HEK293 (cell line): ENCODE data around the gene CABLES2.

Experiments
- CTCF ChIA-PET: fragments of 350-600 bp; formaldehyde crosslinking; extraction: SDS; loops from one replicate; lab custom pipeline; 2021; ENCODE audit warnings: antibody characterized with exemption; lab: Yijun Ruan, JAX
- POLR2A ChIA-PET: fragments of 300-600 bp; formaldehyde crosslinking; extraction: SDS; loops from one replicate; lab custom pipeline; 2020; ENCODE audit warnings: antibody characterized with exemption, inconsistent platforms; lab: Yijun Ruan, JAX
- H3K27ac ChIP-seq: fragments of 200-500 bp; sonication (Bioruptor generic); 2 replicates; pipeline ENCODE4 v1.5.1; 2014; ENCODE audit warnings: low read depth, low read length, control low read depth, inconsistent platforms; ENCODE audit errors: extremely low read depth
- H3K36me3 ChIP-seq, 2 experiments: fragments of 200-500 bp in 1 of 2; sonication (Bioruptor generic) in 1 of 2; 1 replicate in 1 of 2; 2 replicates in 1 of 2; pipeline ENCODE4 v1.5.1; 2014 to 2017; ENCODE audit warnings: inconsistent platforms in 2 of 2, low read length in 2 of 2; ENCODE audit not compliant: control insufficient read depth in 2 of 2, insufficient read depth in 1 of 2
- H3K4me1 ChIP-seq: fragments of 200-500 bp; sonication (Bioruptor generic); 2 replicates; pipeline ENCODE4 v1.5.1; 2014; ENCODE audit warnings: mild to moderate bottlenecking, low read length, inconsistent platforms; ENCODE audit not compliant: control insufficient read depth, insufficient read depth
- H3K4me3 ChIP-seq: 2 replicates; pipeline ENCODE4 v1.5.1; 2011; ENCODE audit warnings: low read depth, mild to moderate bottlenecking, control low read depth, low read length, moderate library complexity
- H3K9me3 ChIP-seq: fragments of 200-500 bp; sonication (Bioruptor generic); 2 replicates; pipeline ENCODE4 v1.5.1; 2014; ENCODE audit warnings: low read depth, low read length, inconsistent platforms; ENCODE audit not compliant: control insufficient read depth, insufficient read depth
- ATF2 ChIP-seq: fragments of 450-650 bp; formaldehyde crosslinking; IDR thresholded peaks from 2 replicates; pipeline ENCODE4 v1.5.1; 2016; ENCODE audit warnings: missing biosample characterization, missing genetic modification characterization, low read depth
- BCL11B ChIP-seq: fragments of 450-650 bp; formaldehyde crosslinking; IDR thresholded peaks from 2 replicates; pipeline ENCODE4 v1.5.1; 2016; ENCODE audit warnings: low read depth, missing biosample characterization, missing genetic modification characterization
- GFI1B ChIP-seq: fragments of 450-650 bp; formaldehyde crosslinking; IDR thresholded peaks from 2 replicates; pipeline ENCODE4 v1.5.1; 2016; ENCODE audit warnings: missing biosample characterization, missing genetic modification characterization
- GLIS1 ChIP-seq: fragments of 450-650 bp; formaldehyde crosslinking; IDR thresholded peaks from 2 replicates; pipeline ENCODE4 v1.5.1; 2016; ENCODE audit warnings: missing biosample characterization, missing genetic modification characterization
- KLF1 ChIP-seq: fragments of 450-650 bp; formaldehyde crosslinking; IDR thresholded peaks from 2 replicates; pipeline ENCODE4 v1.5.1; 2016; ENCODE audit warnings: missing biosample characterization, missing genetic modification characterization
- KLF8 ChIP-seq: fragments of 450-650 bp; formaldehyde crosslinking; IDR thresholded peaks from 2 replicates; pipeline ENCODE4 v1.5.1; 2016; ENCODE audit warnings: missing biosample characterization, missing genetic modification characterization
- KLF9 ChIP-seq: fragments of 450-650 bp; formaldehyde crosslinking; IDR thresholded peaks from 2 replicates; pipeline ENCODE4 v1.5.1; 2016; ENCODE audit warnings: missing biosample characterization, missing genetic modification characterization, low read depth
- PRDM10 ChIP-seq: fragments of 450-650 bp; formaldehyde crosslinking; IDR thresholded peaks from 2 replicates; pipeline ENCODE4 v1.5.1; 2016; ENCODE audit warnings: missing biosample characterization, missing genetic modification characterization
- SP2 ChIP-seq: fragments of 450-650 bp; formaldehyde crosslinking; IDR thresholded peaks from 2 replicates; pipeline ENCODE4 v1.5.1; 2016; ENCODE audit warnings: missing biosample characterization, missing genetic modification characterization
- SP3 ChIP-seq: fragments of 450-650 bp; formaldehyde crosslinking; IDR thresholded peaks from 2 replicates; pipeline ENCODE4 v1.5.1; 2016; ENCODE audit warnings: missing biosample characterization, missing genetic modification characterization
- YY1 ChIP-seq: fragments of 450-650 bp; formaldehyde crosslinking; IDR thresholded peaks from 2 replicates; pipeline ENCODE4 v1.5.1; 2018; ENCODE audit warnings: missing biosample characterization, missing genetic modification characterization
- ZBTB20 ChIP-seq: fragments of 450-650 bp; formaldehyde crosslinking; IDR thresholded peaks from 2 replicates; pipeline ENCODE4 v1.5.1; 2016; ENCODE audit warnings: missing biosample characterization, missing genetic modification characterization
- ZFHX2 ChIP-seq: fragments of 450-650 bp; formaldehyde crosslinking; conservative IDR thresholded peaks from 2 replicates; pipeline ENCODE4 v1.5.1; 2016; ENCODE audit warnings: missing biosample characterization, missing genetic modification characterization
- ZNF121 ChIP-seq: fragments of 450-650 bp; formaldehyde crosslinking; IDR thresholded peaks from 2 replicates; pipeline ENCODE4 v1.5.1; 2016; ENCODE audit warnings: missing biosample characterization, missing genetic modification characterization
- ZNF2 ChIP-seq: fragments of 450-650 bp; formaldehyde crosslinking; IDR thresholded peaks from 2 replicates; pipeline ENCODE4 v1.5.1; 2016; ENCODE audit warnings: missing biosample characterization, missing genetic modification characterization
- ZNF248 ChIP-seq: fragments of 450-650 bp; formaldehyde crosslinking; IDR thresholded peaks from 2 replicates; pipeline ENCODE4 v1.5.1; 2017; ENCODE audit warnings: missing biosample characterization, missing genetic modification characterization
- ZNF335 ChIP-seq: fragments of 450-650 bp; formaldehyde crosslinking; conservative IDR thresholded peaks from 2 replicates; pipeline ENCODE4 v1.5.1; 2016; ENCODE audit warnings: missing biosample characterization, missing genetic modification characterization
- ZNF449 ChIP-seq: fragments of 450-650 bp; formaldehyde crosslinking; IDR thresholded peaks from 2 replicates; pipeline ENCODE4 v1.5.1; 2017; ENCODE audit warnings: missing biosample characterization, mild to moderate bottlenecking, missing genetic modification characterization, moderate library complexity
- ZNF48 ChIP-seq: fragments of 450-650 bp; formaldehyde crosslinking; IDR thresholded peaks from 2 replicates; pipeline ENCODE4 v1.5.1; 2016; ENCODE audit warnings: missing biosample characterization, missing genetic modification characterization
- ZNF561 ChIP-seq: fragments of 450-650 bp; IDR thresholded peaks from 2 replicates; pipeline ENCODE4 v1.5.1; 2018; ENCODE audit warnings: missing biosample characterization, missing genetic modification characterization, borderline replicate concordance
- ZNF677 ChIP-seq: fragments of 450-650 bp; IDR thresholded peaks from 2 replicates; pipeline ENCODE4 v1.5.0; 2018; ENCODE audit warnings: missing biosample characterization, mild to moderate bottlenecking, missing genetic modification characterization, moderate library complexity
- ZNF785 ChIP-seq: fragments of 450-650 bp; formaldehyde crosslinking; IDR thresholded peaks from 2 replicates; pipeline ENCODE4 v1.5.1; 2016; ENCODE audit warnings: missing biosample characterization, missing genetic modification characterization
- ZNF843 ChIP-seq: fragments of 450-650 bp; formaldehyde crosslinking; IDR thresholded peaks from 2 replicates; pipeline ENCODE4 v1.5.1; 2016; ENCODE audit warnings: missing biosample characterization, missing genetic modification characterization

The CABLES2 gene

GRCh38 chr20:62367633-62368391 is 39.3 kb downstream of the CABLES2 start (continued):
- TF ChIP-seq ZNF2 (tag by site-specific recombination) (0 out of 2 replicates have a peak, but pooled peaks have one; percentile 43), PRDM10 (tag by site-specific recombination) (no peak)

- no peaks in the 10 kb centered on the region for H3K9me3 ChIP-seq
- ChIA-PET POLR2A (interaction anchor here (1.0 to 2.4 kb wide), 5 partner anchors 11 to 65 kb away, joined by 3 to 15 read pairs (median 12); partner anchors contain the start of gene RPS21), CTCF (interaction anchor here (0.5 to 4.6 kb wide), 5 partner anchors 9 to 132 kb away, joined by 3 to 25 read pairs (median 3); no protein-coding TSS in a partner anchor)
- peaks cover 0 to 6% of the 10 kb centered on the region in 2 experiments; a peak in 1 of 3 replicates for H3K36me3 ChIP-seq
- peak within 1 kb of the TSS; percentile 89 for H3K27ac ChIP-seq
- H3K4me1 ChIP-seq: peaks cover 34% of the 10 kb centered on the region
- TF ChIP-seq KLF1 (tag by site-specific recombination): 0 out of 2 replicates have a peak, but pooled peaks have one; percentile 18
- no peak for TF ChIP-seq ZNF48 (tag by site-specific recombination)
- peak; percentile 20; the same call in 1 of the 2 replicates for TF ChIP-seq ZFHX2 (tag by site-specific recombination)
- H3K4me3 ChIP-seq: peak within 1 kb of the TSS; percentile 67
Observed at GRCh38 chr20:62367136-62367632, 39.9 kb downstream of the CABLES2 start, which contains the start of gene LAMA5. Gene LAMA5, minus strand, starts transcription at chr20:62367312. Its CDS starts 67 bp downstream, at chr20:62367245.

- Histone ChIP-seq H3K4me1 (peaks cover 34% of the 10 kb centered on the region), H3K27ac (peak overlapping the region; percentile 89), H3K4me3 (peak overlapping the region; percentile 67), H3K9me3 (no peaks in the 10 kb centered on the region), H3K36me3 (peaks cover 0 to 11% of the 10 kb centered on the region in 2 experiments; a peak in 1 of 3 replicates)
- ChIA-PET POLR2A (interaction anchor here (0.6 to 2.8 kb wide), 11 partner anchors 9 to 442 kb away, joined by 3 to 24 read pairs (median 3); partner anchors contain the start of gene RPS21), CTCF (interaction anchor here (0.8 to 1.4 kb wide), 2 partner anchors 9 to 16 kb away, joined by 3 to 4 read pairs; no protein-coding TSS in a partner anchor)
- TF ChIP-seq GLIS1 (peak; percentile 45), SP2 (peak; percentile 74), KLF9 (peak; percentile 24; the same call in 1 of the 2 replicates), ZNF843 (tag by site-specific recombination) (0 out of 2 replicates have a peak, but pooled peaks have one; percentile 11), ATF2 (tag by site-specific recombination) (no peak), KLF1 (tag by site-specific recombination) (peak; percentile 60; the same call in 1 of the 2 replicates), ZNF449 (tag by site-specific recombination) (peak; percentile 85; the same call in 1 of the 2 replicates), ZNF335 (tag by site-specific recombination) (peak; percentile 74), ZNF121 (tag by site-specific recombination) (peak; percentile 100), KLF8 (tag by site-specific recombination) (peak; percentile 40; the same call in 1 of the 2 replicates), GFI1B (tag by site-specific recombination) (no peak), ZNF561 (tag by site-specific recombination) (0 out of 2 replicates have a peak, but pooled peaks have one; percentile 2), ZNF248 (tag by site-specific recombination) (no peak), ZNF677 (tag by site-specific recombination) (0 out of 2 replicates have a peak, but pooled peaks have one; percentile 21), ZNF785 (tag by site-specific recombination) (no peak), BCL11B (tag by site-specific recombination) (no peak), YY1 (no peak), SP3 (tag by site-specific recombination) (peak; percentile 72), ZBTB20 (peak; percentile 26)
Observed at GRCh38 chr20:62366370-62367135, 40.5 kb downstream of the CABLES2 start.
